SK-N-SH (cell line): Measurements from ENCODE around the gene SLCO2A1.

ENCODE experiments used
- CTCF ChIP-seq: fragments of 200-600 bp; sonication (generic); IDR thresholded peaks from 2 replicates; pipeline ENCODE4 v1.6.1; 2017; ENCODE audit warnings: antibody characterized with exemption, mild to moderate bottlenecking, moderate library complexity
- EP300 ChIP-seq, 2 experiments: IDR thresholded peaks; 2 replicates each; pipeline versions ENCODE4 v1.4.0 to v1.6.1; 2012; ENCODE audit warnings: borderline replicate concordance in 1 of 2, low read depth in 1 of 2, low read length in 1 of 2
- FOXM1 ChIP-seq: IDR thresholded peaks from 2 replicates; pipeline ENCODE4 v1.4.0; 2012; ENCODE audit warnings: low read depth, mild to moderate bottlenecking
- JUND ChIP-seq: IDR thresholded peaks from 2 replicates; pipeline ENCODE4 v1.4.0; 2012
- MAX ChIP-seq: IDR thresholded peaks from 2 replicates; pipeline ENCODE4 v1.4.0; 2012; ENCODE audit warnings: low read depth
- MEF2A ChIP-seq: IDR thresholded peaks from 2 replicates; pipeline ENCODE4 v1.4.0; 2012; ENCODE audit warnings: low read depth, borderline replicate concordance
- MXI1 ChIP-seq: IDR thresholded peaks from 2 replicates; pipeline ENCODE4 v1.6.1; 2012; ENCODE audit warnings: mild to moderate bottlenecking, low read depth, low read length, improper control_type of control experiment
- PBX3 ChIP-seq: IDR thresholded peaks from 2 replicates; pipeline ENCODE4; 2012
- POLR2AphosphoS5 ChIP-seq: IDR thresholded peaks from 2 replicates; pipeline ENCODE4 v1.6.1; 2012; ENCODE audit warnings: low read depth, low read length
- REST ChIP-seq: IDR thresholded peaks from 2 replicates; pipeline ENCODE4 v1.6.1; 2012; ENCODE audit warnings: mild to moderate bottlenecking, low read depth, low read length, moderate library complexity
- TCF12 ChIP-seq: IDR thresholded peaks from 2 replicates; pipeline ENCODE4 v1.4.0; 2012
- ZBTB33 ChIP-seq: IDR thresholded peaks from 2 replicates; pipeline ENCODE4 v1.4.0; 2012; ENCODE audit warnings: low read depth, borderline replicate concordance

- no peak for TF ChIP-seq PBX3
- no peak for TF ChIP-seq POLR2AphosphoS5
- TF ChIP-seq ZBTB33: no peak
- no peak for TF ChIP-seq JUND
- no peak for TF ChIP-seq CTCF
- TF ChIP-seq MXI1: no peak
- no peak for TF ChIP-seq EP300 (IDR thresholded peaks at IDR 0.05; ENCODE audit: borderline replicate concordance in 1 of 2, low read depth in 1 of 2, low read length in 1 of 2)
- no peak for TF ChIP-seq MAX
- no peak for TF ChIP-seq REST
- TF ChIP-seq MEF2A: no peak
- TF ChIP-seq TCF12: no peak
- TF ChIP-seq FOXM1: no peak
Measured at GRCh38 chr3:133890972-133891644, 138.6 kb downstream of the SLCO2A1 start.
